Myocyte (in vitro differentiated cells): ENCODE measurements around the gene SSTR1. TPM values are rescaled to one million over a fixed set of nuclear protein-coding genes. Genes with fewer than 3 reads are reported as not detected.
"Not testable (repeated sequence)": the region's sequence is repeated elsewhere in the genome, so short reads cannot be mapped to it uniquely, and the experiment has no call there.

Source experiments
- DNase-seq: peaks from one replicate; pipeline ENCODE4 v3.0.0-alpha.2; 2012; ENCODE audit warnings: low read depth
- polyA plus RNA-seq: library from polyadenylated mRNA; unstranded; fragments of >200 nt; gene quantifications from one replicate; pipeline ENCODE4 v1.2.1, GENCODE V29; 2012; ENCODE audit warnings: missing spikeins
- total RNA-seq: library from RNA; depleted of rRNA; stranded (reverse); fragments of >200 nt; gene quantifications from 2 replicates; pipeline ENCODE4 v1.2.3, GENCODE V29; 2014

SSTR1 gene, protein sequence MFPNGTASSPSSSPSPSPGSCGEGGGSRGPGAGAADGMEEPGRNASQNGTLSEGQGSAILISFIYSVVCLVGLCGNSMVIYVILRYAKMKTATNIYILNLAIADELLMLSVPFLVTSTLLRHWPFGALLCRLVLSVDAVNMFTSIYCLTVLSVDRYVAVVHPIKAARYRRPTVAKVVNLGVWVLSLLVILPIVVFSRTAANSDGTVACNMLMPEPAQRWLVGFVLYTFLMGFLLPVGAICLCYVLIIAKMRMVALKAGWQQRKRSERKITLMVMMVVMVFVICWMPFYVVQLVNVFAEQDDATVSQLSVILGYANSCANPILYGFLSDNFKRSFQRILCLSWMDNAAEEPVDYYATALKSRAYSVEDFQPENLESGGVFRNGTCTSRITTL
- total RNA-seq = 0.32 and 0.68 TPM in 2 replicates
- polyA plus RNA-seq = 0.11 TPM

DNA sequence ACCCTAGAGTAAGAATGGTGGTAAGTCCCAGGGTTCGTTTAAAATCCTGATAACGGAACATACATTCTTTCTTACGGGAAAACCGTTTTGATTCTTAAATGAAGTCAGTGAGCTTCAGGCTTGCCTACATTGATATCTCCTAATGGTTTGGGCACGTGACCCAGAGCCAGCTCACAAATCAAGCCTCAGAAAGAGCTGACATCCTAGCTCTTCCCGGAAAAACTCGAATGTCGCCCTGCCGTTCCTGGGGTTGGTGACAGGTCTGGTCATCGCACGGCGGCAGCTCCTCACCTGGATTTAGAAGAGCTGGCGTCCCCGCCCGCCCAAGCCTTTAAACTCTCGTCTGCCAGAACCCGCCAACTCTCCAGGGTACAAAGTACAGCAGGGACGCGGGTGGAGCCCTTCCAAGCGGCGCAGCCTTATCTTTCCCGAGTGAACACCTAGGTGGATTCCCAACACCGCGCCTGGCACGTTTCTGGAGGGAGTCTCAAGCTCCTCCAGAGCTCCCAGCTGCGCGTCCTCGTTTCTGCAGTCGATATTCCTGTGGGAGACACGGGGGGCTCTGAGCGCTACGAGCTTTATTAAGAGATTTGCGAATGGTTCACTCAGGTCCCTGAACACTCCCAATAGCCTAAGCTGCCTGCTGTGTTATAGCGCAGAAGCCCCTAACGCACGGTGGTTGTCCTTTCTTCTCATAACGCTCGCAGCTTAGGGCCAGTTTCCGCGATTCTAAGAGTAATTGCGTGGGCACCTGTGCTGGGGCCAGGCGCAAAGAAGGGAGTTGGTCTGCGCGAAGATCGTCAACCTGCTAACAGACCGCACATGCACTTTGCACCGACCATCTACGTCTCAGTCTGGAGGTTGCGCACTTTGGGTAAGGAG, at the start of gene SSTR1:
Gene SSTR1, plus strand, starts transcription at position 169 of the 882 bp plus-strand sequence. CDS start 1,486 bp downstream, outside the sequence.
- no peak for DNase-seq

DNA sequence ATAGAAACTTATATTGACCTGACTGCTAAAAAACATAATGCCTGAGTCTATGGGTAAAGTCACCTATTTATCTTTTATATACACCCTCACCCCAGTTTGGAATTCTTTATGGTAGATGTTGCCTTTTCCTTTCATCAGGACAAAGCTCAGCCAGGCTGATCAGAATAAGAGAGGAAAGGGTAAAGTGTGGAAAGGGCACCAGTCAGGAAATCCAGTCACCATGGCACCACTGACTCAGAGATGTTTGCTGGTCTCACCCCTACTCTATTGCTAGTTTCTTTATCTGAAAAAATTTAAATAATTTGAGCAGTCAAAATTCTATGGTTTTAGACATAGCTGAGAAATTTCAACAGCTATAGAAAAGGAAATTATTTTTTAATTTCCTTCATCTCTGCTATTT, 49.2 kb upstream of the SSTR1 start:
- DNase-seq = no peak

DNA sequence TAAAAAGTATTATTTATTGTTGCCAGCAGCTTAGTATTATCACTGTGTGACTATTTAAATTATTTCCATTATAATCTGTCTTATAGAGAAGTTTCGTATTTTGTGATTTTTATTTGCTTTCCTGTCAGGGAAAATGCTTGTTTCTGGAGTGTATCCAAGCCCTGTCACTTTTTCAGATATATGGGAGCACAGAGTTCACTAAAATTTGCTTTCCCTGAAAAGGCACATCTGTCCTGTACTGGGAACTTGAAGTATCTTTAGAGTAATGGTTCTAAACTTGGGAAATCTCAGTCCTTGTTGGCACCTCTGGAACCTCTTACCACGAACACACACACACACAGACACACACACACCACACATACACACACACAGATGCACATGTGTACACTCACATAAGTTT, 39.3 kb upstream of the SSTR1 start:
- no peak for DNase-seq

DNA sequence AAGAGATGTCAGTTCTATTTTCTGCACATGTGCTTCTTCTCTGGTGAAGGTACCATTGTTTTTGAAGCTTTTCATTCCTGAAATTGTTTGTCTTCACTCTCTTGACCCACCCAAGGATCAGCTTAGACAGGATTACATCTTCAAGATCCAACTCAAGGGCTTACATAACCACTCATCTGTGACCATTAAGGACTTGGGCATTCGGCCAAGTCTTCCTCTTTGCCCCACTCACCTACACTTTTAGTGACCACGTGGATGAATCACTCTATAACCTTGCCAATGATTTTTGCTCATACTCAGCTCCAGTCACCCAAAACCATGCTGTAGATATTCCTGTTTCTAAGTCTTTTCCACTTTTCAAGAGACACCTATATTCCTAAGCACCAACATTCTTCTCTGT, 36.5 kb upstream of the SSTR1 start:
- DNase-seq = no peak

DNA sequence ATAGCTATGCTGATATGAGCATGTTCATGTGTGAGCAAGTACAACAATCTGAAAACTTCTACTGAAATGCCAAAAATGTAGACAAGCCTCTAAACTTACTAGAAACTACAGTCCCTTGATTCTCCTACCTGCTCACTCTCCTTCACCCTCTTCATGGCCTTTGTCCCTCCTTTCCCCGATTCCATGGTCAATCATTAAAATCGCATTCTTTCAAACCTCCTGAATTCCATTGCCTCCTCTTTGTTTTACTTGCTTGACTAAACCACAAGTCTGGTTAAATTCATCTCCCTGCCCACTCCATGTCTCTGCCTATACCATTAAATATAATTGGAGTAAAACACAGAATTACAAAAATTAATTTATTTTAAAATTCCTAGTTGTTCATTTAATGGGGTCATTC, 33.0 kb upstream of the SSTR1 start:
- no peak for DNase-seq

DNA sequence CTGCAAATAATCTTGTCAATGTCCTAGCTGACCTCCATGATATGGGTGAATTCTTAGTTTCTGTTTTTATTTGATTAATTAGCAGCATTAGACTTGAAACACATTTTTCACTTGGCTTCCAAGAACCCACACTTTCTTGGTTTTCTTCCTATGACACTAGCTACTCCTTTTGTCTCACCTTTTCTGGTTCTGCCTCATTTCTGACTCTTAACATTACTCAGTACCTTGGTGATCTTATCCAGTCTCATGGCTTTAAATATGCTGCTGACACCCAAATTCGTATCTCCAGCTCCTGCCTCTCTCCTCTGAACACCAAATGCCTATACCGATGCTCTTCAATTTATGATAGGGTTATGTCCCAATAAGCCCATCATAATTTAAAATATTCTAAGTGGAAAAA, 32.0 kb upstream of the SSTR1 start:
- no peak for DNase-seq

DNA sequence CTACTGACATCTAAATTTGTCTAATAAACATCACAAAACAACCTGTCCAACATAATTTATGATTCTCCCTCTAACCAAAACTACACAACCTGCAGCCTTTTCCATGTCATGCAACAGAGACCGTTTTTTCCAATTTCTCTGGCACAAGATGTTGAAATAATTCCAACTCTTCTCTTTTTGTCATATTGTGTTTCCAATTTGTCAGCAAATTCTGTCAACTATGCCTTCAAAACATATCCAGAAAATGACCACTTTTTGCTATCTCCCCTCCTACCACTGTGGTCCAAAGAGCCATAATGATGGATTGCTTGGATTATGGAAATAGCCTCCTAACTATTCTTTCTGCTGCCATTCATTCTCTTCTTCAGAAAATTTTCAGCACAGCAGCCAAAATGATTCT, 31.3 kb upstream of the SSTR1 start:
- no peak for DNase-seq

DNA sequence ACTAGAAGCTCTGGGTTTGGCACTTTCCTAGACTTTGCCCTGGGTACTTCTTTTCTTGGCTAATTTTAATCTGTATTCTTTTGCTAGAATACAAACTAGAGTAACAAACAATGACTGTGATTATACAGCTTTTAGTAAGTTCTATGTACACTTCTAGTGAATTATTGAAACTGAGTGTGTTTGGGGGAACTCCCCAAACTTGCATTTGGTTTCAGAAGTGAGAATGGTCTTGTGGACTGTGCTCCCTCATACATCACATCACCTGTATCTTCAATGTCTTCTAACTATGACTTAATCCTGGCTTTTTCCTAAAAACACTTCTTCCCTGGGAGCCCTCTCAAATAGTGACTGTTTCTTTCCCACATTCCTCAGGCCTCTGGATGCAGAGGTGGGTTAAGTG, 23.6 kb upstream of the SSTR1 start:
- DNase-seq = no peak

DNA sequence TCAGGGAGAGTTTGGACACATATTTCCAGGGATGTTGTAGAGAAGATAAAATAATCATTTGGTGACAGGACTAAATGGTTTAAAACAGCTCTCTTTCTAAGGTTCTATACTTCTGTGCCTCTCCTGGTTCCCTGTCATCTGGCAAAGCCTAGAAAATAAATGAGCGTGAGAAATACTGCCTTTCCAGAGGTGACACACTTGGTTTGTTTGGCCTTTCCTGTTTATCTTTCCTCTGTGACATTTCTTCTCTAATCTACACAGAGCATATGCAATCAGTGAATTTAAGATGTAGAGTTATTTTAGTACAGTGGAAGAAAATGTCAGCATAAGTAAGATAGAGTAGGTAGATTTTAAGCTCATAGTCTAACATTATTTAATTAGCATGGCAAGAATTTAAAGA, 22.0 kb upstream of the SSTR1 start:
- no peak for DNase-seq

DNA sequence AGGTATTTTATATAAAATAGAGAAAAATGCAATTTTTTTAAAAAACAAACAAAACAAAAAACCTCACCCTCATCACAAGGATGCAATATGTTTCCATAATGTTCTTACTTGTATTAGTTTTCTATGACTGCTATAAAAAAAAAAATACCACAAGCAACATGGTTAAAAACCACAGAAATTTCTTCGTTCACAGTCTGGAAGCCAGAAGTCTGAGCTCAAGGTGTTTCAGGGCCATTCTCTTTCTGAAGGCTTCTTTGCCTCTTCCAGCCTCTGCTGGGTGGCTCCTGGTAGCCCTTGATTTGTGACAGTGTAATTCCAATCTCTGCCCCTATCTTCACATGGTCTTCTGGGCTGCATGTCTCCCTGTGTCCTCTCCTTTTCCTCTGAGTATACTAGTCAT, 21.5 kb upstream of the SSTR1 start:
- no peak for DNase-seq

DNA sequence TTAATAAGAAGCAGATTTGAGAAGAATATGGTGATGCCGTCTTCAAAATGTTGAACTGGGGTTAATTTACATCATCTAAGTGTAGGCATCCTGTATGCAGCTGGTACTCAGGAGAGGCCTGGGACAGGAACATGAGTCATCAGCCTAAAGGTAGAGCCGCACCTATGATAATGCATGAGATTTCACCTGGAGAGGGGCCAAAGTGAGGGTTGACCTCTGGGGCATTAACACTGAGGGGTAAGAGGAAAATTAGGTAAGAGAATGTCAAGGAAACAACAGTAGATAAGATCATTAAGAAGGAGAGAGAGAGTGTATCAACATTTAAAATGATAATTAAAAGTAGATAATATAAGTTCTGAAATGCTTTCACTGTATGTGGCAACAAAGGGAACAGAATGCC, 20.2 kb upstream of the SSTR1 start:
- DNase-seq = no peak

DNA sequence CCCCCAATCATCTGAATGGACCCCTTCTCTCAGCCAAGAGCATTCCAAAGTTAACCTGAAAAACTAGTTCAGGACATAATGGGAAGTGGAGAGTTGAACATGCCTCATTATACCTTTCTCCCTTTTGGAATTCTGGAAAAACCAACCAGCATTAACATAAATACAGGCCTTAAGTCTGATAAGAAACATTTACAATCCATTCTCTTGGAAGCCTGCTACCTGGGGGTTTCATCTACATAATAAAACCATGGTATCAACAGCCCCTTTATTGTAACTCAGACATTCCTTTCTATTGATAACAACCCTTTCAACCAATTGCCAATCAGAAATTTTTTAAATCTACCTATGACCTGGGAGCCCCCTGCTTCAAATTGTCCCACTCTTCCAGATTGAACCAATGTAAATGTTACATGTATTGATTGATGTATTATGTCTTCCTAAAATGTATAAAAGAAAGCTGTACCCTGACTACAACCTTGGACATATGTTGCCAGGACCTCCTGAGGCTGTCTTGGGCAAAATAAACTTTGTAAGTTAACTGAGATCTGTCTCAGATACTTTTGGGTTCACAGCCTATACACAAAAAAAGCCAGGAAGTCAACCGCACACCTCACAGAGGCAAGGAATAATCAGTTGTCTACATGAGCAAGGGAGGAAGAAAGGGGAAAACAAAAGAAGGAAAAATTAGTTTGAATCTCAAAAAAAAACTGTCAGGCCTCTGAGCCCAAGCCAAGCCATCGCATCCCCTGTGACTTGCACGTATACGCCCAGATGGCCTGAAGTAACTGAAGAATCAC, 17.6 kb upstream of the SSTR1 start:
- no peak for DNase-seq

DNA sequence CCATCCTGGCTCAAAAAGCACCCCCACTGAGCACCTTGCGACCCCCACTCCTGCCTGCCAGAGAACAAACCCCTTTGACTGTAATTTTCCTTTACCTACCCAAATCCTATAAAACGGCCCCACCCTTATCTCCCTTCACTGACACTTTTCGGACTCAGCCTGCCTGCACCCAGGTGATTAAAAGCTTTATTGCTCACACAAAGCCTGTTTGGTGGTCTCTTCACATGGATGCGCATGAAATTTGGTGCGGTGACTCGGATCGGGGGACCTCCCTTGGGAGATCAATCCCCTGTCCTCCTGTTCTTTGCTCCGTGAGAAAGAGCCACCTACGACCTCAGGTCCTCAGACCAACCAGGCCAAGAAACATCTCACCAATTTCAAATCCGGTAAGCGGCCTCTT, 16.9 kb upstream of the SSTR1 start:
- DNase-seq = not testable (repeated sequence)

DNA sequence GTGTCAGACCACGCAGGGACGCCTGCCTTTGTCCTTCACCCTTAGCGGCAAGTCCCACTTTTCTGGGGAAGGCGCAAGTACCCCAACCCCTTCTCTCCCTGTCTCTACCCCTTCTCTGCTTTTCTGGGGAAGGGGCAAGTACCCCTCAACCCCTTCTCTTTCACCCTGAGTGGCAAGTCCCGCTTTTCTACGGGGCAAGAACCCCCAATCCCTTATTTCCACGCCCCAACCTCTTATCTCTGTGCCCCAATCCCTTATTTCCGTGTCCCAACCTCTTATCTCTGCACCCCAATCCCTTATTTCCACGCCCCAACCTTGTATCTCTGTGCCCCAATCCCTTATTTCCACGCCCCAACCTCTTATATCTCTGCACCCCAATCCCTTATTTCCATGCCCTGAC, 16.2 kb upstream of the SSTR1 start:
- not testable (repeated sequence) for DNase-seq

DNA sequence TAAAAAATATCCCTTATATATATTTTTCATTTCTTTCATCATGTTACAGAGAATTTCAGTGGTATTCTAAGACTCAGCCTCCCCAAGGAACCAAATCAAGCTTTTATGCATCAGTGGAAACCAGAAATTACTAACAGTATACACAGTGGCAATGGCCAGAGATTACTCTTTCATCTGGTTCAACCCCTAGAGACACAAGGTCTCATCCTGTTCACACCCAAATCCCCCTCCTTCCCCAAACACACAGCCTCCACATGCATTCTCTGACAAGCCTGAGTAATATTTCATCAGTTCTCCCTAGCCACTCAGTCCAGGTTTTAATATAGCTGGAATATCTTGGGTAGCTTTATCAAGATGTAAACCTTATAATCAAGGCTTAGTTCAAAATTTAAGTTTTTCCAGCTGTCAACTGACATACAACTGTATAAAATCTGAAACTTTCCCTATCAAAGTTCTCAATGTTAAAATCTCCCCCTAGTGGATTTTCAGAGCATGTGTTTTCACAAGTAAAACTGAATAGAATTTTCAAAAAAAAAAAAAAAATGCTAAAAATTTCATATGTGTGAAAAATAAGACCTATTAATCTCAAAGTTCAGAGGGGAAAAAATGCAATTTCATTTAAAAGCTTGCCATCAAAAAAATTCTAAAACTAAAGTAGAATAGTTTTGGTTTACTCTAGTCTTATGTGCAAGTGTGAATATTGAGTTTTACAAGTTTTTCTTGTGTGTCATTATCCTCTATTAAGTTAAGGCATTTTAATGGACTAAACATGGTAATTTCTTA, 10.5 kb upstream of the SSTR1 start:
- DNase-seq = peak; percentile 11

DNA sequence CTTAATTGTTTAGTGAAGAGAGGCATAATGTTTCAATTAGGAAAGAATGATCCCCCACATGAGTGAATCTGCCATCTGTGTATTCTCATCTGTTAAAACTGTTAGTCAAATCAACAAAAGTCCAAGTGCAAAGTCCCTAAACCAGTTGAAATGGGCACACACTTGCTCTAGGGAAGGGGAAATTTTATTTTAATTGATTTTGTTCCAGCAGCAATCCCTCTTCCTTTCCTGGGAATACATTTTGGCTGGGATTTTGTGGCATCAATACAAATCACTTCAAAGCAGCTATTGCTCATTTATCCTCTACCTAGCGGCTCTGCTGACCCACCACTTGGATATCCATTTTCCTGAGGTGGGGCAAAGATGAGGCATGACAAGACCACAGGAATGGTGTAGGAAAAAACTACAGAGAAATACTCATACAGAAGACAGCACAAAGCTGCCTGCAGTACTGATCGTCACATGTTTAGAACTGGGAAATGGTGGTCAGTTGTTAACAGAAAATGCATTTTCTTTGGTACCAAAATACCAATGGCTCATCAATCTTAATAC, 9.8 kb upstream of the SSTR1 start:
- DNase-seq = no peak

DNA sequence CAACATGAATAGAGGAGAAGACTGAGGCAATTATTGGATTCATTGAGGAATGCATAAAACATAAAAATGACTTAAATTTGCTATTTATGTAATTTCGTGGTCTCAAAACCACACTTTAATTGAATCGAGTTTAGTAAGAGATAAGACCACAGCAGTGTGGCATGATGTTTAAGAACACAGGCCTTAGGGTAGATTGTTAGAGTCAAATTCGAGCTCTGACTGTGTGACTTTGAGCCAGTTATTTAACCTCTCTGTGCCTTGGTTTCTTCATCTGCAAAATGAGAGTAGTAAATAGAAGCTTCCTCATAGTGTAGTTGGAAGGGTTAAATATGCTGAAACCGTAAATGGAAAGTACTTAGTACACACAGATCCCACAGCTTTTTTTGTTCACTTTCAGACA, 9.3 kb upstream of the SSTR1 start:
- DNase-seq = no peak

DNA sequence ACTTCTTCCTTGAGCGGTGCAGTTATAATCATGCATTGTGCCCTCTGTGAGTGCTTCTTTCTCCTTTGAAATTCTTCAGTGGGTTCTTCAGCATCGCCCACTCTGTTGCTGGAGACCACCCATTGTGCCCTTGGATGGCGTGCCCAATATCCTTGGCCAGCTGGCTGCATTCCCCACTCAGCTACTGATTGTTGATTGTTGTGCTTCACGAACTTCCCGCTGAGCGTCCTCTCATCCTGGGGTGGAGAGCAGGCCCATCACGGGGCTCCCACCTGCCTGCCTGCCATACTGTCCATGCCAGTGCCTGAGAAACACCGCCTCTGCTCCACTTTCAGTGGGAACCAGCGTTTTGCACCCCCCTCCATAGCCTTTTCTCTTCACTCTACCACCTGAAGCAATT, 8.6 kb upstream of the SSTR1 start:
- no peak for DNase-seq

DNA sequence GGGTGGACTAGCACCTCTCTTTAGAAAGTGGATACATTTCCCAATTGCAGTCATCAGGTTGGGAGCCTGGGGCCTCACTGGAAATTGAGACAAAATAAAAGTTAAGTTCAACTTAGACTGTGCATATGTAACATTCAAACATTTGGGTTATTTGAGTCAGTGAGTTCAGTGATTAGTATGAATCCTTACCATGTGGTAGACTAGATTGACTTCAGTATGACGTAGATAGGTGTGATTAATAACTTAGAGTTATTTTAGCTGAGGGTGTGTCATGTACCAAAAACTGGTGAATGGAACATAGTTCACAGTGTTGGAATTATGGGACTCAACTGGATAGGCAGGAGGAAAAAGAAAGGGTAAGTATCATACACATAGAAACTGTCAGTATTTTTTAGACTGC, 8.0 kb upstream of the SSTR1 start:
- DNase-seq = no peak

DNA sequence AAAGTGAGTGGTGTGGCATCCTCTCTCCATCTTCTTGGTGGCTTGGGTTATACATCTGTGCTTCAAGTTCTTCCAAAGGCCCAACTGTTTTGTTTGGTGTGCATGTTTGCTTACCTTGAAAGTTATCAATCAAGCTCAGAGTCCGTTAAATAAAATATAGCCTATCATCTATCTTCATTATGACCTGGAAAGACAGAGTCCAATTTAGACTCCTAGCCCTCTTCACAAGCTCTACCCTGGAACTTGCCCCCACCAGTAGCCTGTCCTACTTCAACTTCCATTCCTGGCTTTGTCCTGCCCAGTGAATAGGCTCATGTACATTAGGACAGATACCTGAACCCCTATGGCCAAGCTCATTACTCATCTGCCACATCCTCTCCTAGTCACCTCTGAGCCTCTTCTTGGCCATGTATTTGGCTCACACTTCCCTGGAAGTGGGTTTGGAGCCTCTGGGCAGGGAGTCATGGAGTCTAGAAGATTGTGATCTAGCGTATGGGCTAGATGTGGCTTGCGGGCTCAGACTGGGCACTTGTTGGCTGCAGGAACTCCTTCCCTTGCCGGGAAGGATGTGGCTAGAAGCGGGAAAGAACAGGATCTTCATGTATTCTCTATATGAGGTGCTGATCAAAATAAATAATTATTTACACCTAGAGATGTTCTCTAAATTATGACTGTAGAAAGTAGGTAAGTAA, 6.4 kb upstream of the SSTR1 start:
- DNase-seq = no peak
